B cell (primary cell): Measurements from ENCODE around the gene NCAM1. TPM values are rescaled to one million over a fixed set of nuclear protein-coding genes. Genes with fewer than 3 reads are reported as not detected.

Source experiments
- ATAC-seq: fragments of 200-7000 bp; cut with Tn5 transposase; one replicate; pipeline ENCODE4 v1.10.0; 2021; ENCODE audit warnings: low read depth, mild to moderate bottlenecking, moderate number of reproducible peaks, moderate library complexity
- CTCF ChIA-PET: fragments of 350-600 bp; sonication (Branson Sonifier 250); formaldehyde crosslinking; loops from one replicate; lab custom pipeline; 2021; ENCODE audit warnings: antibody characterized with exemption, inconsistent platforms; lab: Charles Lee
- POLR2A ChIA-PET: fragments of 350-600 bp; sonication (Branson Sonifier 250); formaldehyde crosslinking; loops from one replicate; lab custom pipeline; 2021; ENCODE audit warnings: antibody characterized with exemption; lab: Charles Lee
- DNase-seq: peaks from one replicate; pipeline ENCODE4 v3.0.0; 2013
- H2AFZ ChIP-seq: 2 replicates; pipeline ENCODE4 v1.6.1; 2012; ENCODE audit warnings: mild to moderate bottlenecking, low read depth, low read length; ENCODE audit not compliant: insufficient read depth, poor library complexity, severe bottlenecking
- H3K27ac ChIP-seq, 2 donors: 1 replicate in 1 of 2; 2 replicates in 1 of 2; pipeline ENCODE4 v1.5.1; 2012 to 2013; ENCODE audit warnings: low read length in 2 of 2, mild to moderate bottlenecking in 2 of 2, moderate library complexity in 1 of 2
- H3K27me3 ChIP-seq, 4 experiments: fragments of 200-600 bp in 1 of 4; sonication (generic) in 1 of 4; replicated peaks in 1 of 4; 1 replicate in 2 of 4; 2 replicates in 2 of 4; pipeline versions ENCODE4 v1.6.1 to v1.7.0; 2013 to 2016; ENCODE audit warnings: low read length in 3 of 4, mild to moderate bottlenecking in 2 of 4, mixed read lengths in 1 of 4, moderate library complexity in 1 of 4; ENCODE audit not compliant: insufficient read depth in 4 of 4, control insufficient read depth in 3 of 4; ENCODE audit errors: control extremely low read depth in 1 of 4
- H3K36me3 ChIP-seq, 2 experiments: replicated peaks in 1 of 2; 1 replicate in 1 of 2; 2 replicates in 1 of 2; pipeline versions ENCODE4 v1.6.1 to v1.7.1; 2013; ENCODE audit warnings: low read length in 1 of 2; ENCODE audit not compliant: insufficient read depth in 2 of 2, control insufficient read depth in 1 of 2; ENCODE audit errors: control extremely low read depth in 1 of 2, extremely low read depth in 1 of 2
- H3K4me1 ChIP-seq, 2 donors: fragments of 200-600 bp in 1 of 2; sonication (generic) in 1 of 2; 1 replicate in 1 of 2; 2 replicates in 1 of 2; pipeline versions ENCODE4 v1.5.1 to v1.6.1; 2013 to 2017; ENCODE audit warnings: low read length in 2 of 2; ENCODE audit not compliant: control insufficient read depth in 2 of 2, insufficient read depth in 2 of 2
- H3K4me2 ChIP-seq: replicated peaks from 2 replicates; pipeline ENCODE3; 2012; ENCODE audit warnings: mild to moderate bottlenecking, low read depth, low read length; ENCODE audit not compliant: poor library complexity, severe bottlenecking
- H3K4me3 ChIP-seq, 5 experiments: fragments of 200-600 bp in 1 of 5; sonication (generic) in 1 of 5; 1 replicate in 3 of 5; 2 replicates in 2 of 5; pipeline versions ENCODE4 v1.5.1 to v1.7.0; 2011 to 2016; ENCODE audit warnings: low read length in 4 of 5, mild to moderate bottlenecking in 4 of 5, low read depth in 2 of 5, control low read depth in 1 of 5, moderate library complexity in 1 of 5; ENCODE audit not compliant: insufficient read depth in 1 of 5; ENCODE audit errors: control extremely low read depth in 1 of 5, extremely low read depth in 1 of 5
- H3K79me2 ChIP-seq: fragments of 200-600 bp; sonication (generic); one replicate; pipeline ENCODE4 v1.6.0; 2016; ENCODE audit warnings: low read length; ENCODE audit not compliant: control insufficient read depth, insufficient read depth
- H3K9ac ChIP-seq: fragments of 200-600 bp; sonication (generic); 2 replicates; pipeline ENCODE4 v1.6.1; 2017; ENCODE audit warnings: mild to moderate bottlenecking, low read length, moderate library complexity
- H3K9me3 ChIP-seq, 3 donors: one replicate each; pipeline versions ENCODE4 v1.6.1 to v1.7.1; 2013; ENCODE audit warnings: low read length in 2 of 3; ENCODE audit not compliant: control insufficient read depth in 2 of 3, insufficient read depth in 1 of 3; ENCODE audit errors: control extremely low read depth in 1 of 3
- H4K20me1 ChIP-seq: 2 replicates; pipeline ENCODE4 v1.6.0; 2012; ENCODE audit warnings: mild to moderate bottlenecking, low read length; ENCODE audit not compliant: insufficient read depth, control insufficient read depth, poor library complexity, severe bottlenecking
- H3K27ac Mint-ChIP-seq: one replicate; pipeline ENCODE4 v1.8.0; 2021; ENCODE audit warnings: mixed read lengths
- H3K27me3 Mint-ChIP-seq: one replicate; pipeline ENCODE4 v1.8.0; 2021; ENCODE audit warnings: mixed read lengths
- H3K4me1 Mint-ChIP-seq: one replicate; pipeline ENCODE4 v1.8.0; 2021; ENCODE audit warnings: mixed read lengths
- H3K4me3 Mint-ChIP-seq: one replicate; pipeline ENCODE4 v1.8.0; 2021; ENCODE audit warnings: mixed read lengths
- H3K9me3 Mint-ChIP-seq: one replicate; pipeline ENCODE4 v1.8.0; 2022; ENCODE audit warnings: mixed read lengths; ENCODE audit not compliant: insufficient read depth
- CTCF ChIP-seq: fragments of 200-600 bp; IDR thresholded peaks from one replicate; pipeline ENCODE4 v1.8.0; 2022; ENCODE audit warnings: antibody characterized with exemption, mild to moderate bottlenecking
- EZH2 ChIP-seq: IDR thresholded peaks from 2 replicates; pipeline ENCODE4 v1.6.1; 2012; ENCODE audit warnings: borderline replicate concordance, low read depth, mild to moderate bottlenecking, moderate library complexity, low read length; ENCODE audit not compliant: insufficient read depth, poor library complexity, severe bottlenecking
- WGBS: methylation state at CpG from one replicate; pipeline ENCODE4 v1.1.5; 2013; ENCODE audit warnings: missing lambda C conversion rate; ENCODE audit not compliant: insufficient coverage; 5-methylcytosine and 5-hydroxymethylcytosine counted together
- intact Hi-C: fragments of 100-400 bp; cut with micrococcal nuclease; formaldehyde crosslinking; loops from one replicate; pipeline ENCODE4 v1.10.0; 2022
- polyA plus RNA-seq: library from polyadenylated mRNA; depleted of rRNA; stranded (reverse); fragments of >200 nt; gene quantifications from 2 replicates; pipeline ENCODE4 v1.2.3, GENCODE V29; 2012
- total RNA-seq, 2 donors: library from RNA; stranded (reverse); fragments of 120-200 nt in 1 of 2; gene quantifications; 1 replicate in 1 of 2; 2 replicates in 1 of 2; pipeline versions ENCODE4 v1.2.3 to v1.2.4, GENCODE V29; 2013 to 2022

NCAM1 gene
- total and polyA plus RNA-seq, 2 donors (not counting 1 experiment from before 2014, with no cell fraction given): 0.37 TPM; not detected in 1

GRCh38 chr11:113240790-113241635 lies 279.8 kb downstream of the NCAM1 start:
- H3K9me3 Mint-ChIP-seq: no peaks in the 10 kb centered on the region
- peaks cover 0 to 11% (median 2%) of the 10 kb centered on the region in 4 experiments for H3K27me3 ChIP-seq
- H3K36me3 ChIP-seq: no peaks in the 10 kb centered on the region
- no peak overlapping the region for H3K4me3 Mint-ChIP-seq
- WGBS: 81% methylated on average over 9 of the region's 12 CpGs
- DNase-seq (no peak), ATAC-seq (no peak)
- H3K9ac ChIP-seq: no peak overlapping the region
- H3K27me3 Mint-ChIP-seq: peaks cover 35% of the 10 kb centered on the region
- intact Hi-C loops: no loop called here
- ChIA-PET CTCF (no interaction called here), POLR2A (no interaction called here)
- peaks cover 0 to 6% of the 10 kb centered on the region in 2 donors for H3K4me1 ChIP-seq
- no peak overlapping the region for H3K27ac ChIP-seq
- no peak overlapping the region for H2AFZ ChIP-seq
- TF ChIP-seq EZH2: no peak
- no peak for TF ChIP-seq CTCF
- no peak overlapping the region for H3K4me3 ChIP-seq
- no peaks in the 10 kb centered on the region for H4K20me1 ChIP-seq
- H3K4me1 Mint-ChIP-seq: peaks cover 4% of the 10 kb centered on the region
- no peak overlapping the region for H3K4me2 ChIP-seq
- H3K27ac Mint-ChIP-seq: no peak overlapping the region
- no peaks in the 10 kb centered on the region for H3K9me3 ChIP-seq
- H3K79me2 ChIP-seq: no peaks in the 10 kb centered on the region

- no peak overlapping the region for H2AFZ ChIP-seq
- no peaks in the 10 kb centered on the region for H3K36me3 ChIP-seq
- no peak overlapping the region for H3K4me3 ChIP-seq
- peaks cover 34% of the 10 kb centered on the region for H3K27me3 Mint-ChIP-seq
- no peak for ATAC-seq
- H3K4me1 ChIP-seq: peaks cover 0 to 6% of the 10 kb centered on the region in 2 donors
- H3K9me3 Mint-ChIP-seq: no peaks in the 10 kb centered on the region
- H3K27ac Mint-ChIP-seq: no peak overlapping the region
- H4K20me1 ChIP-seq: no peaks in the 10 kb centered on the region
- H3K79me2 ChIP-seq: no peaks in the 10 kb centered on the region
- CTCF ChIA-PET: no interaction called here
- H3K4me3 Mint-ChIP-seq: no peak overlapping the region
- no peak for DNase-seq
- H3K4me1 Mint-ChIP-seq: peaks cover 4% of the 10 kb centered on the region
- H3K9me3 ChIP-seq: no peaks in the 10 kb centered on the region
- POLR2A ChIA-PET: no interaction called here
- intact Hi-C loops: no loop called here
- WGBS: 100% methylated on average over 2 of the region's 4 CpGs
- TF ChIP-seq CTCF (no peak), EZH2 (no peak)
- H3K9ac ChIP-seq: no peak overlapping the region
- peaks cover 0 to 11% (median 2%) of the 10 kb centered on the region in 4 experiments for H3K27me3 ChIP-seq
- no peak overlapping the region for H3K27ac ChIP-seq
- H3K4me2 ChIP-seq: no peak overlapping the region
Observed at GRCh38 chr11:113241636-113242054, 280.4 kb downstream of the NCAM1 start.
